DOHH2 (cell line): ENCODE data around the gene STX4.

Experiments used
- CTCF ChIP-seq: fragments of 200-600 bp; sonication (generic); IDR thresholded peaks from one replicate; pipeline ENCODE4 v1.5.1; 2014; ENCODE audit warnings: antibody characterized with exemption, mild to moderate bottlenecking, low read depth, low read length; ENCODE audit not compliant: poor library complexity, severe bottlenecking
- EZH2phosphoT487 ChIP-seq: fragments of 200-600 bp; sonication (generic); IDR thresholded peaks from 2 replicates; pipeline ENCODE4 v1.6.1; 2017; ENCODE audit warnings: borderline replicate concordance, mild to moderate bottlenecking, antibody characterized with exemption, low read length, moderate library complexity, mixed read lengths

GRCh38 chr16:31029272-31029671 lies 4.1 kb upstream of the STX4 start:
- no peak for TF ChIP-seq CTCF
- TF ChIP-seq EZH2phosphoT487, result no peak
